HL-60 (cell line): ENCODE measurements around the gene FANCC.

Experiments used
- POLR2AphosphoS5 ChIP-seq: IDR thresholded peaks from 2 replicates; pipeline ENCODE4 v1.6.1; 2012; ENCODE audit warnings: low read depth
- TF ChIP-seq, protein P1 (sequence below): IDR thresholded peaks from 2 replicates; pipeline ENCODE4 v1.6.1; 2012; ENCODE audit warnings: low read depth; ENCODE audit not compliant: insufficient replicate concordance

DNA sequence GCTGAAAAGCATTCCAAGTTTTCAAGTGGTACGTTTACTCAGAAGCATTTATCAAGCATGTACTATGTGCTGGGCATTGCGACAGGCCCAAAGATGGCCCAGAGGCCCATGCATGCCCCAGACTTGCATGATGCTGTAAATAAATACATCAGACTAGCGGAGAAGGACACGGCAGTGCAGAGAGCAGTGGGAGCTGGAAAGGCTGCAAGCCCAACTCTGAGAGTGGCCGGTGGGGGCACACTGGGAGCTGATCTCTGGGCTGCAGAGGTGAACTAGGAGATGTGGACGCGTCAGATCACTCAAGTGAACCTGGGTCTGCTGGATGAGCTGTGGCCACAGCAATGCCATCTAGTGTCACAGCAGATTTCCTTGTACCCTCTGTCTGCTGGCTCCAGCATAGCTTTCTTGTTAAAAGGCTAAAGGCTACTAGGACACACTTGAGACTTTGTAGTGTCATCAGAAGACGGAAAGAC, 246.9 kb downstream of the FANCC start:
- TF ChIP-seq POLR2AphosphoS5 = no peak
- TF ChIP-seq, protein P1, sequence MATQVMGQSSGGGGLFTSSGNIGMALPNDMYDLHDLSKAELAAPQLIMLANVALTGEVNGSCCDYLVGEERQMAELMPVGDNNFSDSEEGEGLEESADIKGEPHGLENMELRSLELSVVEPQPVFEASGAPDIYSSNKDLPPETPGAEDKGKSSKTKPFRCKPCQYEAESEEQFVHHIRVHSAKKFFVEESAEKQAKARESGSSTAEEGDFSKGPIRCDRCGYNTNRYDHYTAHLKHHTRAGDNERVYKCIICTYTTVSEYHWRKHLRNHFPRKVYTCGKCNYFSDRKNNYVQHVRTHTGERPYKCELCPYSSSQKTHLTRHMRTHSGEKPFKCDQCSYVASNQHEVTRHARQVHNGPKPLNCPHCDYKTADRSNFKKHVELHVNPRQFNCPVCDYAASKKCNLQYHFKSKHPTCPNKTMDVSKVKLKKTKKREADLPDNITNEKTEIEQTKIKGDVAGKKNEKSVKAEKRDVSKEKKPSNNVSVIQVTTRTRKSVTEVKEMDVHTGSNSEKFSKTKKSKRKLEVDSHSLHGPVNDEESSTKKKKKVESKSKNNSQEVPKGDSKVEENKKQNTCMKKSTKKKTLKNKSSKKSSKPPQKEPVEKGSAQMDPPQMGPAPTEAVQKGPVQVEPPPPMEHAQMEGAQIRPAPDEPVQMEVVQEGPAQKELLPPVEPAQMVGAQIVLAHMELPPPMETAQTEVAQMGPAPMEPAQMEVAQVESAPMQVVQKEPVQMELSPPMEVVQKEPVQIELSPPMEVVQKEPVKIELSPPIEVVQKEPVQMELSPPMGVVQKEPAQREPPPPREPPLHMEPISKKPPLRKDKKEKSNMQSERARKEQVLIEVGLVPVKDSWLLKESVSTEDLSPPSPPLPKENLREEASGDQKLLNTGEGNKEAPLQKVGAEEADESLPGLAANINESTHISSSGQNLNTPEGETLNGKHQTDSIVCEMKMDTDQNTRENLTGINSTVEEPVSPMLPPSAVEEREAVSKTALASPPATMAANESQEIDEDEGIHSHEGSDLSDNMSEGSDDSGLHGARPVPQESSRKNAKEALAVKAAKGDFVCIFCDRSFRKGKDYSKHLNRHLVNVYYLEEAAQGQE = no peak
